Endothelial cell of umbilical vein (primary cell): Measurements from ENCODE around the gene KCNQ1OT1. TPM values are rescaled to one million over a fixed set of nuclear protein-coding genes. Genes with fewer than 3 reads are reported as not detected.

Experiments used
- BruUV-seq: library from RNA; stranded (reverse); fragments of 400-500 nt; replicated peaks from 2 replicates; lab custom pipeline; 2021; lab: Mats Ljungman, UMichigan
- CTCF ChIA-PET: fragments of 300-600, 350-600 bp; sonication (Branson Sonifier 250); formaldehyde crosslinking; loops from one replicate; lab custom pipeline; 2021; ENCODE audit warnings: antibody characterized with exemption, inconsistent platforms; lab: Charles Lee
- POLR2A ChIA-PET: fragments of 300-600, 350-600 bp; sonication (Branson Sonifier 250); formaldehyde crosslinking; loops from one replicate; lab custom pipeline; 2021; ENCODE audit warnings: antibody characterized with exemption, inconsistent platforms; lab: Charles Lee
- DNase-seq: peaks from one replicate; pipeline ENCODE4 v3.0.0-alpha.2; 2011; ENCODE audit warnings: low read depth, low spot score
- FAIRE-seq: peaks from 2 replicates; lab custom pipeline; 2011; peaks lifted over from hg19 to GRCh38; lab: Jason Lieb, UNC
- H2AFZ ChIP-seq: 2 replicates; pipeline ENCODE4 v1.6.0; 2012; ENCODE audit warnings: low read depth, low read length, control low read depth, inconsistent platforms
- H3K27ac ChIP-seq: 2 replicates; pipeline ENCODE4 v1.5.1; 2011; ENCODE audit warnings: low read depth, mild to moderate bottlenecking, control low read depth, low read length, moderate library complexity; ENCODE audit not compliant: insufficient read depth
- H3K27me3 ChIP-seq, 2 experiments: 2 replicates each; pipeline versions ENCODE4 v1.6.0 to v1.6.1; 2011; ENCODE audit warnings: low read length in 2 of 2, mixed read lengths in 1 of 2; ENCODE audit not compliant: control insufficient read depth in 2 of 2, insufficient read depth in 2 of 2
- H3K36me3 ChIP-seq, 2 experiments: 2 replicates in 1 of 2; 3 replicates in 1 of 2; pipeline ENCODE4 v1.5.1; 2011; ENCODE audit warnings: low read length in 2 of 2, mild to moderate bottlenecking in 1 of 2, moderate library complexity in 1 of 2; ENCODE audit not compliant: control insufficient read depth in 2 of 2, insufficient read depth in 2 of 2; ENCODE audit errors: extremely low read depth in 1 of 2
- H3K4me1 ChIP-seq: 3 replicates; pipeline ENCODE4 v1.5.1; 2011; ENCODE audit warnings: mild to moderate bottlenecking, low read length; ENCODE audit not compliant: control insufficient read depth, insufficient read depth; ENCODE audit errors: extremely low read depth
- H3K4me2 ChIP-seq: 2 replicates; pipeline ENCODE4 v1.6.1; 2011; ENCODE audit warnings: low read length, control low read depth, mixed read lengths; ENCODE audit not compliant: insufficient read depth
- H3K4me3 ChIP-seq, 3 experiments: fragments of 200-600 bp in 1 of 3; sonication (generic), shearing (Covaris generic) in 1 of 3; replicated peaks in 1 of 3; 2 replicates each; pipeline ENCODE4 v1.5.1; 2011 to 2016; ENCODE audit warnings: control low read depth in 3 of 3, low read length in 3 of 3, mild to moderate bottlenecking in 2 of 3, inconsistent platforms in 1 of 3, low read depth in 1 of 3, moderate library complexity in 1 of 3; ENCODE audit not compliant: insufficient read depth in 1 of 3
- H3K79me2 ChIP-seq: 2 replicates; pipeline ENCODE4 v1.6.0; 2012; ENCODE audit warnings: low read length, inconsistent platforms; ENCODE audit not compliant: control insufficient read depth, insufficient read depth
- H3K9ac ChIP-seq: replicated peaks from 2 replicates; pipeline ENCODE3; 2011; ENCODE audit warnings: low read length, control low read depth; ENCODE audit not compliant: insufficient read depth; ENCODE audit errors: extremely low read depth
- H3K9me1 ChIP-seq: replicated peaks from 3 replicates; pipeline ENCODE4 v1.6.0; 2011; ENCODE audit warnings: mild to moderate bottlenecking, low read length; ENCODE audit not compliant: control insufficient read depth, insufficient read depth; ENCODE audit errors: extremely low read depth
- H3K9me3 ChIP-seq: replicated peaks from 2 replicates; pipeline ENCODE4 v1.5.1; 2012; ENCODE audit warnings: low read length, inconsistent platforms; ENCODE audit not compliant: control insufficient read depth, insufficient read depth
- H4K20me1 ChIP-seq: replicated peaks from 2 replicates; pipeline ENCODE3; 2011; ENCODE audit warnings: mild to moderate bottlenecking, low read length; ENCODE audit not compliant: control insufficient read depth, insufficient read depth; ENCODE audit errors: extremely low read depth
- CTCF ChIP-seq, 2 donors: IDR thresholded peaks; 1 replicate in 1 of 2; 2 replicates in 1 of 2; pipeline ENCODE4 v1.5.1; 2011; ENCODE audit warnings: low read length in 2 of 2, mild to moderate bottlenecking in 2 of 2, moderate library complexity in 2 of 2, control low read depth in 1 of 2, inconsistent platforms in 1 of 2, low read depth in 1 of 2; ENCODE audit not compliant: insufficient read depth in 1 of 2; ENCODE audit errors: extremely low read depth in 1 of 2
- EZH2 ChIP-seq: IDR thresholded peaks from 2 replicates; pipeline ENCODE4 v1.6.1; 2012; ENCODE audit warnings: borderline replicate concordance, low read depth, mild to moderate bottlenecking, moderate library complexity, low read length, inconsistent platforms; ENCODE audit not compliant: severe bottlenecking
- FOS ChIP-seq: IDR thresholded peaks from 2 replicates; pipeline ENCODE4 v1.6.1; 2011; ENCODE audit warnings: mild to moderate bottlenecking, low read length, moderate library complexity, borderline replicate concordance; ENCODE audit not compliant: insufficient read depth
- GATA2 ChIP-seq: IDR thresholded peaks from 2 replicates; pipeline ENCODE4 v1.7.0; 2011; ENCODE audit warnings: low read depth, mild to moderate bottlenecking, moderate library complexity, mixed read lengths, low read length; ENCODE audit not compliant: insufficient read length, insufficient read depth
- JUN ChIP-seq: IDR thresholded peaks from 2 replicates; pipeline ENCODE4 v1.6.1; 2011; ENCODE audit warnings: borderline replicate concordance, low read depth; ENCODE audit not compliant: insufficient read length, insufficient read depth
- MYC ChIP-seq: IDR thresholded peaks from one replicate; pipeline ENCODE4 v1.6.1; 2011; ENCODE audit warnings: mild to moderate bottlenecking, low read depth, low read length
- POLR2A ChIP-seq: IDR thresholded peaks from 2 replicates; pipeline ENCODE4 v1.6.1; 2012; ENCODE audit warnings: low read depth, mild to moderate bottlenecking, control low read depth, low read length
- POLR2AphosphoS5 ChIP-seq: IDR thresholded peaks from 2 replicates; pipeline ENCODE4 v1.6.1; 2012; ENCODE audit warnings: low read depth, mild to moderate bottlenecking, control low read depth, low read length, moderate library complexity; ENCODE audit not compliant: insufficient read depth
- dilution Hi-C: fragments of 300-500 bp; cut with MboI; formaldehyde crosslinking; loops from one replicate; pipeline ENCODE4 v1.15.0; 2019; ENCODE audit warnings: low sequenced_read_pairs; ENCODE audit not compliant: extremely low pct_ligation_motif_present
- intact Hi-C: fragments of 100-400 bp; cut with micrococcal nuclease; formaldehyde crosslinking; loops from one replicate; pipeline ENCODE4 v1.10.0; 2022
- polyA plus RNA-seq, 4 experiments: library from polyadenylated mRNA; depleted of rRNA in 3 of 4; stranded (reverse) in 3 of 4; unstranded in 1 of 4; fragments of >200 nt; gene quantifications; 2 replicates each; pipeline versions ENCODE4 v1.2.1 to v1.2.3, GENCODE V29; 2011 to 2012; ENCODE audit warnings: missing spikeins in 1 of 4
- total RNA-seq: library from RNA; stranded (reverse); gene quantifications from 2 replicates; pipeline ENCODE4 v1.2.3, GENCODE V29; 2021
- TF ChIP-seq, protein P1 (sequence below): IDR thresholded peaks from 2 replicates; pipeline ENCODE4 v1.6.1; 2011; ENCODE audit not compliant: insufficient read depth, insufficient read length

Gene KCNQ1OT1
- total and polyA plus RNA-seq, 2 donors (not counting 3 experiments of a cell fraction or from before 2014, with no cell fraction given), result 0.11 to 1.8 TPM

DNA sequence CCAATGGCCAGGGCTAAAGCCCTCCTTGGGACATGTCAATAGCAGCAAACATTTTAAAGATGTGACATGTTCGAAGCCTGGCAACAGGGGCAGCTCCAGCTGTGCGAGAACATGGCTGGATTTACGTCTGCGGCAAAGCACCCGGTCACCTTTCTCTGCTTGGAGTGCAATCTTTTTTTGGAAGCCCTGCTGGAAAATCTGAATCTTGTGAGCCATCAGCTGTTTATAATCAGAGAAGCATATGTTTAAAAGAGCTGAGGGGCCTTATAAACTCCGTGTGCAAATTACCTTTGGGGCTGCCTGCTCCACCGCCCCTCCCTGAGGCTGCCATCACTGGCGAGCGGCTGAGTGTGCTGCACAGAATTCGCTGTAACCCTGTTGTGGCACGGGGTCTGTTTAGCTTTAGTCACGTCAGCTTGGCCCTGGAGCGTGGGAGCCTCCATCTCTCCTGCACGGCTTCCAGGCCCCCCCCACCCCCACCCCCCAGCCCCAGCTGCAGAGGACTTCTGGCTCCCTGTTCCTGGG, 9.0 kb upstream of the KCNQ1OT1 start:
- no peaks in the 10 kb centered on the region for H4K20me1 ChIP-seq
- ChIA-PET CTCF (no interaction called here), POLR2A (no interaction called here)
- H3K27me3 ChIP-seq, result peaks cover 0 to 2% of the 10 kb centered on the region in 2 experiments
- no peak overlapping the region for H3K9ac ChIP-seq
- intact Hi-C loops (no loop called here), dilution Hi-C loops (no loop called here)
- no peaks in the 10 kb centered on the region for H3K79me2 ChIP-seq
- TF ChIP-seq GATA2 (no peak), CTCF (IDR thresholded peaks at IDR 0.05; ENCODE audit: extremely low read depth in 1 of 2, insufficient read depth in 1 of 2, low read depth in 1 of 2, low read length in 2 of 2) (no peak), MYC (no peak), FOS (no peak), POLR2A (no peak), EZH2 (no peak), POLR2AphosphoS5 (no peak), JUN (no peak)
- TF ChIP-seq, protein P1, sequence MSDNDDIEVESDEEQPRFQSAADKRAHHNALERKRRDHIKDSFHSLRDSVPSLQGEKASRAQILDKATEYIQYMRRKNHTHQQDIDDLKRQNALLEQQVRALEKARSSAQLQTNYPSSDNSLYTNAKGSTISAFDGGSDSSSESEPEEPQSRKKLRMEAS, result no peak
- FAIRE-seq (no peak), DNase-seq (no peak)
- no TSS peak for BruUV-seq
- no peaks in the 10 kb centered on the region for H3K9me1 ChIP-seq
- H3K36me3 ChIP-seq, result no peaks in the 10 kb centered on the region
- no peak overlapping the region for H2AFZ ChIP-seq
- no peak overlapping the region for H3K4me2 ChIP-seq
- no peak overlapping the region for H3K27ac ChIP-seq
- no peaks in the 10 kb centered on the region for H3K9me3 ChIP-seq
- H3K4me1 ChIP-seq, result no peaks in the 10 kb centered on the region
- H3K4me3 ChIP-seq, result no peak overlapping the region
